Dedifferentiated amniotic fluid mesenchymal stem cell (primary cell): ENCODE data around the gene THRSP.
"Not testable (repeated sequence)": the region's sequence is repeated elsewhere in the genome, so short reads cannot be mapped to it uniquely, and the experiment has no call there.

Source experiments
- DNase-seq: peaks from one replicate; pipeline ENCODE4 v3.0.0-alpha.2; 2016; ENCODE audit errors: extremely low spot score

THRSP gene

GRCh38 chr11:78063440-78064181 lies at the start of gene THRSP:
Gene THRSP, plus strand, starts transcription at chr11:78063861. Its CDS starts 21 bp downstream, at chr11:78063882.
- DNase-seq, result no peak

- not testable (repeated sequence) for DNase-seq
These were observed 48.6 kb upstream of the THRSP start for GRCh38 chr11:78014937-78015520.

DNA sequence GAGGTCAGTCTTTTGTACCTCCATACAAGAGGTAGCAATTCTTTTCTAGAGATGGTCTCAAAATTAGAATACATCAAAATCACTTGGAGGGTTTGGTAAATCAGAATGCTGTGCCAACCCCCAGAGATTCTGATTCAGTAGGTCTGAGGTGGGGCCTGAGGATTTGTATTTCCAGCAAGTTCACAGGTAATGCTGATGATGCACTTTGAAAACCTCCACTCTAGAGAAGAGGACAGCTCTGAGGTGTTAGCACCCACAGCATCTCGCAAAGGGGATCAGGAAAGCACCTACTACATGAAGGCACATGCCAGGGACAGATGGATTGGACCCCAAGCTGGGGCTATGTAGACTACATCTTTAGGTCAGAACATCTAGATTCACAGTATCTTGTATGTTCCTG lies 47.8 kb upstream of the THRSP start:
- DNase-seq, result no peak

- DNase-seq, result no peak
These were observed 43.9 kb upstream of the THRSP start for GRCh38 chr11:78019808-78020207.

- no peak for DNase-seq
These were observed 43.4 kb upstream of the THRSP start for GRCh38 chr11:78020246-78020645.

GRCh38 chr11:78021611-78022010 lies 42.0 kb upstream of the THRSP start:
- no peak for DNase-seq

DNA sequence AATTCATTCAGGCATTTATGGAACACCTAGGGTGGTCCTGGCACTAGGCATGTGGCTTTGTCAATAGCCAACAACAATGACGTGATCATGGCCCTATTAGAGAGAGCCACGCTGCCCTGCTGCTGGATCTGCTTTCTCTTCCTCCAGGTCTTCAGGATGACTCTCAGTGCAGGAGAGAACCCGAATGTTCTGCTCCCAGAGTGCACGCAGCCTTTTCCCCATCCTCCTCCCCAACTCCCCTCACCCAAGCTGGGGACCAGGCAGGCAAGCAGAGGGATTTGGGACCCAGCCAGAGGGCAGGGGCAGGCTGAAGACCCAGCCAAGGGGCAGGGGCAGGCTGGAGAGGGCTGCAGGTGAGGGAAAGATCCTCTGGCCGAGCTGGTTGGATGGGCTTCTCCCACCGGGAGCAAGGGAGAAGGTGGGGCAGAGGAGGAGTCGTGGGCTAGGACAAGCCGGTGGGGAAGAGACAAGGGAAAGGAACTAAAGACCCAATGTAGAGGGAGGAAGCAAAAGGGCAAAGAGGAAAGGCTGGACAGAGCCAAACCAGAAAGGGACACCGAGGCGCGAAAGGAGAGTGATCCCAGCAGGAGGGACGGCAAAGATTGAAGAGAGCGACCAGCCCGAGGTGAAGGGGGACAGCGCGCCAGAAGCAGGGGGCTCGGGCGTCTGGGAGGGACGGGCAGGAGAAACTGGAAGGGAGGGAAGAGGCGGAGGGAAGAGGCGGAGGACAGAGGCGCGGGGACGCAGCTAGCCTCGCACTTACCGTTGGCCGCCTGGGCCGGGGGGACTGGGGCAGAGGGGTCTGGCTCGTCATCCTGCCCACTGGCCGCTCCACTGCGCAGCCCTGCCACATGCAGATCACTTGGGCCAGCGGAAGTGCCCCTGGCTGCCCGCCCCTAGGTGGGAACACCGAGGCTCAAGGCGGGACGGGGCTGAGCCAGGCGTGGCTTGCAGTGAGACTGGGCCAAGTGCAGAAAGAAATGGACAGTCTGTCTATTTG lies 41.0 kb upstream of the THRSP start, which contains the start of gene KCTD14:
TSS of gene KCTD14 (minus strand) at position 880 of the 1,000 bp plus-strand sequence. CDS start at position 853, 27 bp downstream.
- no peak for DNase-seq

DNA sequence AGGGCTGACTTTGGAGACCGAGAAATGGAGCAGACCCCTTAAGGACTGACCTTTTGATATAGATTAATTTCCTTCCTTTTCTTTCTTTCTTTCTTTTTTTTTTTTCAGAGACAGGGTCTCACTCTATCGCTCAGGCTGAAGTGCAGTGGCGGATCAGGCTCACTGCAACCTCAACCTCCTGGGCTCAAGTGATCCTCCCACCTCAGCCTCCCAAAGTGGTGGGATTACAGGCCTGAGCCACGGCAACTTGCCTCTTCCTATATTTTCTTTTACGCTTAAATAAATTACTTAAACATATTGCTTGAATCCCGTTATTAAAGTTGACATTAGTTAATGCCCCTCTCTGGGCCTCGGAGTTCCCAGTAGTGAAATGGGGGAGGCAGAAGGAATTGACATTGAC lies 40.2 kb upstream of the THRSP start:
- no peak for DNase-seq

DNA sequence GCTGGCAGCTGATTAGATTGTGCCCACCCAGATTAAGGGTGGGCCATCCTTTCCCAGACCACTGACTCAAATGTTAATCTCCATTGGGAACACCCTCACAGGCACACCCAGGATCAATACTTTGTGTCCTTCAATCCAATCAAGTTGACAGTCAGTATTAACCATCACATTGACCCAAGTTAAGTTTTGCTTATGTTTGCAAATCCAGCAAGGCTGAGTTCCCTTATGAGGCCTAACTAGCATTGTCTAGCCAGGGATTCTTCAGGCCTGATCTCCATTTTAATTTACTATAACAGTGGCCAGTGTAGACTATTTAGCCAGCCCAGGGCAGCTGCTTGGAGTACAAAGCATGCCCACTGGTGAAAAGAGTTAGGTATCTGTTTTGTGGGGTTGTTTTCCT lies 38.3 kb upstream of the THRSP start:
- no peak for DNase-seq

- no peak for DNase-seq
These were observed 35.9 kb upstream of the THRSP start for GRCh38 chr11:78027759-78028158.

DNA sequence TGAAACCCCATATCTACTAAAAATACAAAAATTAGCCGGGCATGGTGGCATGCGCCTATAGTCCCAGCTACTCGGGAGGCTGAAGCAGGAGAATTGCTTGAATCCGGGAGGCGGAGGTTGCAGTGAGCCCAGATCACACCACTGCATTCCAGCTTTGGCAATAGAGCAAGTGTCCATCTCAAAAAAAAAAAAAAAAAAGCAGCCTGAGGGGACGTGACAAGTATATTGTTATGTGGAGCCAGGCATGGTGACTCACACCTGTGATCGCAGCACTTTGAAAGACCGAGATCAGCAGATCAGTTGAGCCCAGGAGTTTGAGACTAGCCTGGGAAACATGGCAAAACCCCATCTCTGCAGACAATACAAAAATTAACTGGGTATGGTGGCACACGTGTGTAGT lies 35.2 kb upstream of the THRSP start:
- DNase-seq, result not testable (repeated sequence)

DNA sequence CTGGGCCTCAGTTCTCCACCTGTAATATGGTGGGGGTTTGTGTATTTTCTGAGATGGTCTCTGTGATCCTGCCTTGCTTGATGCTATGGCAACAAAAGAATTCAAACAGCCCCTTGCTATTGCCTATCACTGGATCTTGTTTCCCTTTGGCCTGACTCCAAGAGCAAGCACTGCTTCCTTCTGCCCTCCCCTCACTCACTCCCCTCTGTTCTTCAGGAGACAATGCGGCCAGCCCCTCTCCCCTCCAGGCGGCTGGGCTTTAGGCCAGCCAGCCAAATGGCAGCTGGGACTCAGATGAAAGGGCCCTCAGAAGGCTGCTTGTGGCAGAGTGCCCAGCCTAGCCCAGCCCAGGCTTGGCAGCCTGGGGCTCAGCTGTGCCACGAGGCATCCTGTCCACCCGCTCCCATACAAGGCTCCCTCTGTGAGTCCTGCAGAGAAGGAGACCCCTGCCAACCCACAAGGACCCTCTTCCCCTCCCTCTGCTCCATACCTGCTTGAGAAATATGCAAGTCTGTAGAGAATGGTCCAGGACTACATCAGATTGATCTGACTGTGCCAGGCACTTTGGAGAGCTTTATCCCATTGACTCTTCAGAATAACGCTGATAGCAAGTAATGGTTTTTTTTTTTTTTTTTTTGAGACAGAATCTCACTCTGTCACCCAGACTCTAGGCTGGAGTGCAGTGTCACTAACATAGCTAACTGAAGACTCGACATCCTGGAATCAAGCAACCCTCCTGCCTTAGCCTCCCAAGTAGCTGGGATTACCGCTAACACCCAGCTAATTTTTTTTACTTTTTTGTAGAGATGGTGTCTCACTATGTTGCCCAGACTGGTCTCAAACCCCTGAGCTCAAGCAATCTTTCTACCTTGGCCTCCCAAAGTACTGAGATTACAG lies 33.0 kb upstream of the THRSP start:
- peak; percentile 47 for DNase-seq

DNA sequence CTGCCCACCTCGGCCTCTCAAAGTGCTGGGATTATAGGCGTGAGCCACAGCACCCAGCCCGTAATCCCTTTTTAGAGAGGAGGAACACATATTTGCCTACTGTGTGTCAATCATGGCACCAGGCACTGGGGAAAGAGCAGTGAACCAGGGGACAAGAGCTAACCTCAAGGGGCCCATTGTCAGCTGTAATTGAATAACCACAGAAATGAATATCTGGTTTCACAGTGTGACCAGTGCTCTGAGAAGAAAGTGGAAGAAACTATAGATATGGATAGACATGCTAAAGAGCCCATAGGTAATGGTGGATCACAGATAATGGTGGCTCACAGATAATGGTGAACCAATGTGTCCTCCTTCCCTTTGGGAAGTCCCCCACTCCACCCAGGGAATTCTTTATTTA lies 32.0 kb upstream of the THRSP start:
- DNase-seq, result no peak

GRCh38 chr11:78032090-78032489 lies 31.6 kb upstream of the THRSP start:
- DNase-seq, result no peak

GRCh38 chr11:78033040-78033439 lies 30.6 kb upstream of the THRSP start:
- DNase-seq, result no peak

DNA sequence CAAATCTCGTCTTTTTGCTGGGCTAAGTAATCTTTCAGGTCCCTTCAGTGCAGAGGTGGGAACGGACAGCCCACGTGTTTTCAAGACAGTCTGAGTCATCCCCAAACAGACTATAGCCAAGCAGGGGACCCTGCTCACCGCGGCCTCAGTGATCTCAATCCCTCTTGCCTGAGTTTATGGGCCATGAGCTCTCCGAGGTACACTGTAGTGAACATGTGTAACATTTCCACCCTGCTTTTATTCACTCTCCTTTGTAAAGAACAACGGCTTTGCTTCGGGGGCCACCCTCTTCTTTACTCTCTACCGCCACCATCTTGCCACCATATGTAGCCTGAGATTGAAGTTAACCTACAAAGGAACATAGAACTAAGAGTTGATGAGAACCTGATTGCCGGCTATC lies 29.0 kb upstream of the THRSP start:
- no peak for DNase-seq

GRCh38 chr11:78036313-78036712 lies 27.3 kb upstream of the THRSP start:
- no peak for DNase-seq

DNA sequence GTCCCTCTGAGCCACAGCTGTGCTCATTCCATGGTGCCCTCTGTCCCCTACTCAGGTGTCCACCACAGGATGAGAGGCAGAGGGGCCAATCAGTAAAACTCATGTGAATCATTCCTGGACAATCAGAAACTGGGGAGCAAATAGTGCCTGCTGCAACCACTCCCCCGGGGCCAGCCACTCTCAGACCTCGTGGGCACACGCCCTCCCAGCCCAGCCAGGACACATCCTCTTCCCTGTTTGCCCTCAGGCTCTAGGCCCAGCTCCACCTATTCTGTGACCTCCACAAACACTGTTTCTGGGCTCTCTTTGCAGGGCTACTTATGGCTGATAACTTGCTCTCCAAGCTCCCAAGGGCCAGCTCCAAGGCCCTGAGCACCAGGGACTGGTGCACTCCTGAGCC lies 26.6 kb upstream of the THRSP start:
- no peak for DNase-seq

DNA sequence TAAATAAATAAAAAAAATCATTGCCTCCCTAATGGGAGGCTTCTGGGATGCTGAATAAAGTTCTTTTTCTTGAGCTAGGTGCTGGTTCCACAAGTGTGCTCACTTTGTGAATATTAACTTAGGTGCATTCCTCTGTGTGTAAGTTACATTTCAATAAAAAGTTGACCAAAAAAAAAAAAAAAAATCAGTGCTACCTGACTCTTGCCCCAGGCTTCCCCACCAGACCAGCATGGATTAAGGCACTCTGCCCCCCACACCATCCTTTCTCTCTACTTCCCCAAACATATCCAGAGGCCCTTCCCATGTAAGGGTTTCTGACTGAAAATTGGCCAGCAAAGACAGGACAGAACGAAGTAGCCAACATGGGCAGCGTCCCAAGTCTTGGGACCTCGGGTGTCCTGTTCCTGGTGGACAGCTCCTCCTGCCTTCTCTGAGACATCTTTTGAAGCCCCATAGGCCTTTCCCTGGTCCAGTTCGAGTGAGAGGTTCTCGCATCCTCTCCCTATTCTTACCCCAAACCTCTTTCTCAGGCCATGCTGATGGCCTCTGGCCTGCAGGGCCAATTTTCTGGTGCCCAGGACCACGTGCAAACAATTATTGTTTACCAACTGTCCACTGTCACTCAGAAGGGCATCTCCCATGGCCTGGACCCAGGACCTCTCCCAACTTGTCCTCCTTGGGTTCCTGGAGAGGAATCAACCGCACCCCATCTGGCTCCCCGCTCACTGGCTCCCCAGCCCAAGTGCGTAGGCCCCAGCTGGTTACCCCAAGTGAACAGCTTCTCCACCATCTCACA lies 25.6 kb upstream of the THRSP start:
- no peak for DNase-seq

- DNase-seq, result no peak
These were observed 24.9 kb upstream of the THRSP start for GRCh38 chr11:78038697-78039313.
